HepG2 (cell line): ENCODE measurements around the gene PHB1. TPM values are rescaled to one million over a fixed set of nuclear protein-coding genes. Genes with fewer than 3 reads are reported as not detected.

ENCODE experiments used
- DZIP1 ChIP-seq: sonication (generic); formaldehyde crosslinking; IDR thresholded peaks from 2 replicates; pipeline ENCODE4 v1.5.0; 2020; ENCODE audit warnings: mild to moderate bottlenecking, missing genetic modification reagents
- EP300 ChIP-seq, 3 experiments: sonication (generic) in 1 of 3; formaldehyde crosslinking in 1 of 3; IDR thresholded peaks; 2 replicates each; pipeline versions ENCODE4 v1.5.1 to v1.6.1; 2011 to 2020; ENCODE audit warnings: low read depth in 2 of 3, low read length in 2 of 3, borderline replicate concordance in 1 of 3, improper control_type of control experiment in 1 of 3, mild to moderate bottlenecking in 1 of 3, missing genetic modification reagents in 1 of 3, moderate library complexity in 1 of 3
- FOXC1 ChIP-seq: sonication (generic); formaldehyde crosslinking; IDR thresholded peaks from 2 replicates; pipeline ENCODE4 v1.8.0; 2022; ENCODE audit warnings: mild to moderate bottlenecking, missing genetic modification reagents, borderline replicate concordance
- HDAC1 ChIP-seq: sonication (generic); formaldehyde crosslinking; IDR thresholded peaks from 2 replicates; pipeline ENCODE4 v1.5.1; 2020; ENCODE audit warnings: mild to moderate bottlenecking, missing genetic modification reagents
- HOXA3 ChIP-seq: sonication (generic); formaldehyde crosslinking; IDR thresholded peaks from 2 replicates; pipeline ENCODE4 v1.5.0; 2020; ENCODE audit warnings: missing genetic modification reagents
- IKZF5 ChIP-seq: IDR thresholded peaks from 2 replicates; pipeline ENCODE4 v1.6.1; 2018; ENCODE audit warnings: missing genetic modification reagents, mild to moderate bottlenecking, missing compliant biosample characterization
- KLF16 ChIP-seq, 2 experiments: sonication (generic) in 1 of 2; formaldehyde crosslinking in 1 of 2; IDR thresholded peaks; 2 replicates each; pipeline versions ENCODE4 v1.6.1 to v1.8.0; 2016 to 2023; ENCODE audit warnings: missing genetic modification reagents in 2 of 2, missing compliant biosample characterization in 1 of 2
- MZF1 ChIP-seq: sonication (generic); formaldehyde crosslinking; IDR thresholded peaks from 2 replicates; pipeline ENCODE4 v1.8.1; 2023; ENCODE audit warnings: mild to moderate bottlenecking, missing genetic modification reagents, borderline replicate concordance
- NR2C2 ChIP-seq: sonication (generic); formaldehyde crosslinking; IDR thresholded peaks from 2 replicates; pipeline ENCODE4 v1.4.0; 2020; ENCODE audit warnings: missing genetic modification reagents, mild to moderate bottlenecking, moderate library complexity, borderline replicate concordance
- PRPF4 ChIP-seq: fragments of 200-400 bp; formaldehyde crosslinking; IDR thresholded peaks from 2 replicates; pipeline ENCODE4 v1.6.1; 2016; ENCODE audit warnings: low read length, low read depth; ENCODE audit not compliant: poor library complexity, severe bottlenecking
- SAP130 ChIP-seq: IDR thresholded peaks from 2 replicates; pipeline ENCODE4 v1.6.1; 2016; ENCODE audit warnings: low read depth
- SNAPC4 ChIP-seq: sonication (generic); formaldehyde crosslinking; IDR thresholded peaks from 2 replicates; pipeline ENCODE4 v1.4.0; 2020; ENCODE audit warnings: mild to moderate bottlenecking, missing genetic modification reagents
- ZBTB42 ChIP-seq: sonication (generic); formaldehyde crosslinking; IDR thresholded peaks from 2 replicates; pipeline ENCODE4 v1.5.0; 2020; ENCODE audit warnings: mild to moderate bottlenecking, missing genetic modification reagents
- ZFY ChIP-seq: sonication (generic); formaldehyde crosslinking; IDR thresholded peaks from 2 replicates; pipeline ENCODE4 v1.4.0; 2020; ENCODE audit warnings: missing genetic modification reagents
- ZMYM3 ChIP-seq: sonication (generic); formaldehyde crosslinking; IDR thresholded peaks from 2 replicates; pipeline ENCODE4 v1.5.1; 2020; ENCODE audit warnings: mild to moderate bottlenecking, missing genetic modification reagents
- ZNF383 ChIP-seq: sonication (generic); formaldehyde crosslinking; IDR thresholded peaks from 2 replicates; pipeline ENCODE4 v1.4.0; 2020; ENCODE audit warnings: missing genetic modification reagents, mild to moderate bottlenecking, borderline replicate concordance
- ZNF746 ChIP-seq: sonication (generic); formaldehyde crosslinking; IDR thresholded peaks from 2 replicates; pipeline ENCODE4 v1.8.0; 2022; ENCODE audit warnings: mild to moderate bottlenecking, missing genetic modification reagents
- ZNF841 ChIP-seq: sonication (generic); formaldehyde crosslinking; IDR thresholded peaks from 2 replicates; pipeline ENCODE4 v1.8.1; 2023; ENCODE audit warnings: missing genetic modification reagents, borderline replicate concordance
- polyA plus RNA-seq, 8 experiments: library from polyadenylated mRNA; depleted of rRNA in 3 of 8; stranded (reverse) in 7 of 8; unstranded in 1 of 8; fragments of >200 nt; fragmentation: Illumina TruSeq in 4 of 8; extraction: Trizol in 4 of 8; gene quantifications; 2 replicates each; pipeline versions ENCODE4 v1.2.1 to v1.2.3, GENCODE V29; 2011 to 2016; ENCODE audit warnings: low read depth in 4 of 8, missing spikeins in 1 of 8, mixed read lengths in 1 of 8; ENCODE audit not compliant: insufficient read depth in 1 of 8
- total RNA-seq, 5 experiments: library from RNA; depleted of rRNA; stranded (reverse); fragments of >200 nt; fragmentation: Illumina TruSeq; extraction: Trizol; gene quantifications; 2 replicates each; pipeline ENCODE4 v1.2.3, GENCODE V29; 2016; ENCODE audit warnings: low read depth in 1 of 5

The PHB1 gene
- total and polyA plus RNA-seq, 2 of the 13 experiments (the other 11 are each of a cell fraction or from before 2014, with no cell fraction given), result 515 to 688 TPM

GRCh38 chr17:49407981-49408501 is 6.6 kb downstream of the PHB1 start (continued):
- TF ChIP-seq HDAC1 (peak; percentile 76), KLF16 (CRISPR knock-in tag; IDR thresholded peaks at IDR 0.05) (peak in 1 of 2 experiments; percentile 70; a peak in 1 of 4 replicates), NR2C2 (CRISPR knock-in tag) (no peak; the same call in 1 of the 2 replicates), ZNF746 (CRISPR knock-in tag) (no peak), ZBTB42 (CRISPR knock-in tag) (peak; percentile 91), SNAPC4 (no peak), SAP130 (CRISPR knock-in tag) (peak; percentile 89), EP300 (IDR thresholded peaks at IDR 0.05; ENCODE audit: low read depth in 2 of 2, low read length in 2 of 2) (peak in 1 of 2 experiments; percentile 27; a peak in 1 of 4 replicates), EP300 (CRISPR knock-in tag; IDR thresholded peaks at IDR 0.05; ENCODE audit: borderline replicate concordance) (no peak), ZMYM3 (CRISPR knock-in tag) (peak; percentile 51; the same call in 1 of the 2 replicates), ZNF383 (CRISPR knock-in tag) (no peak), DZIP1 (CRISPR knock-in tag) (no peak), HOXA3 (CRISPR knock-in tag) (0 out of 2 replicates have a peak, but pooled peaks have one; percentile 35), ZNF841 (no peak), IKZF5 (peak; percentile 82; the same call in 1 of the 2 replicates), PRPF4 (no peak), MZF1 (CRISPR knock-in tag) (0 out of 2 replicates have a peak, but pooled peaks have one; percentile 69), FOXC1 (CRISPR knock-in tag) (0 out of 2 replicates have a peak, but pooled peaks have one; percentile 26), ZFY (CRISPR knock-in tag) (0 out of 2 replicates have a peak, but pooled peaks have one; percentile 30)
